IMR-90 (cell line): ENCODE measurements around the gene CD276. TPM values are rescaled to one million over a fixed set of nuclear protein-coding genes. Genes with fewer than 3 reads are reported as not detected.
A peak's percentile ranks its signal among the peaks of the same experiment; 100 is the strongest.

Experiments used
- ATAC-seq: fragments of 200-7000 bp; cut with Tn5 transposase; 2 replicates; pipeline ENCODE4 v1.9.1; 2020; ENCODE audit warnings: low read depth, mild to moderate bottlenecking, moderate library complexity
- BruUV-seq: library from RNA; stranded (reverse); fragments of 400-500 nt; replicated peaks from 2 replicates; lab custom pipeline; 2021; lab: Mats Ljungman, UMichigan
- CTCF ChIA-PET: fragments of 300-600 bp; formaldehyde crosslinking; extraction: SDS; loops from one replicate; lab custom pipeline; 2021; ENCODE audit warnings: antibody characterized with exemption; lab: Yijun Ruan, JAX
- POLR2A ChIA-PET: fragments of 300-600 bp; sonication (Branson Sonifier 250); formaldehyde crosslinking; loops from one replicate; lab custom pipeline; 2022; ENCODE audit warnings: antibody characterized with exemption; ENCODE audit not compliant: unreplicated experiment; lab: Charles Lee
- DNase-seq: peaks from one replicate; pipeline ENCODE4 v3.0.0; 2013
- H2AFZ ChIP-seq: replicated peaks from 2 replicates; pipeline ENCODE3; 2013; ENCODE audit warnings: low read length, mild to moderate bottlenecking; ENCODE audit not compliant: poor library complexity
- H2AK5ac ChIP-seq: 2 replicates; pipeline ENCODE4 v1.6.1; 2013; ENCODE audit warnings: low read depth, low read length, inconsistent platforms
- H2AK9ac ChIP-seq: replicated peaks from 2 replicates; pipeline ENCODE3; 2013; ENCODE audit warnings: mild to moderate bottlenecking, low read depth, low read length, moderate library complexity; ENCODE audit not compliant: poor library complexity
- H2BK120ac ChIP-seq: 2 replicates; pipeline ENCODE4 v1.6.1; 2013; ENCODE audit warnings: low read depth, low read length, inconsistent platforms
- H2BK15ac ChIP-seq: 3 replicates; pipeline ENCODE4 v1.6.1; 2013; ENCODE audit warnings: low read depth, low read length, inconsistent platforms
- H2BK20ac ChIP-seq: 2 replicates; pipeline ENCODE4 v1.6.1; 2013; ENCODE audit warnings: low read depth, mild to moderate bottlenecking, inconsistent platforms, low read length, moderate library complexity
- H2BK5ac ChIP-seq: 2 replicates; pipeline ENCODE4 v1.6.1; 2013; ENCODE audit warnings: mild to moderate bottlenecking, low read depth, low read length, inconsistent platforms; ENCODE audit not compliant: poor library complexity, severe bottlenecking
- H3K14ac ChIP-seq: replicated peaks from 2 replicates; pipeline ENCODE4 v1.6.1; 2013; ENCODE audit warnings: low read depth, low read length, inconsistent platforms
- H3K18ac ChIP-seq: 2 replicates; pipeline ENCODE4 v1.6.1; 2013; ENCODE audit warnings: low read depth, low read length, control low read depth
- H3K23ac ChIP-seq: 2 replicates; pipeline ENCODE4 v1.6.1; 2013; ENCODE audit warnings: low read depth, low read length, inconsistent platforms
- H3K27ac ChIP-seq: 2 replicates; pipeline ENCODE4 v1.5.1; 2013; ENCODE audit warnings: mild to moderate bottlenecking, control low read depth, low read length; ENCODE audit not compliant: insufficient read depth
- H3K27me3 ChIP-seq: 2 replicates; pipeline ENCODE4 v1.6.1; 2013; ENCODE audit warnings: low read length; ENCODE audit not compliant: control insufficient read depth, insufficient read depth
- H3K36me3 ChIP-seq: 2 replicates; pipeline ENCODE4 v1.6.1; 2013; ENCODE audit warnings: low read length, mixed read lengths; ENCODE audit not compliant: control insufficient read depth, insufficient read depth
- H3K4ac ChIP-seq: 2 replicates; pipeline ENCODE4 v1.6.1; 2013; ENCODE audit warnings: low read depth, low read length, inconsistent platforms
- H3K4me1 ChIP-seq: 2 replicates; pipeline ENCODE4 v1.6.1; 2013; ENCODE audit warnings: low read length, mixed read lengths; ENCODE audit not compliant: control insufficient read depth, insufficient read depth
- H3K4me2 ChIP-seq: 2 replicates; pipeline ENCODE4 v1.6.1; 2013; ENCODE audit warnings: low read depth, mild to moderate bottlenecking, control low read depth, low read length, moderate library complexity
- H3K4me3 ChIP-seq: 2 replicates; pipeline ENCODE4 v1.5.1; 2013; ENCODE audit warnings: low read depth, mild to moderate bottlenecking, control low read depth, low read length, moderate library complexity; ENCODE audit not compliant: insufficient read depth
- H3K56ac ChIP-seq: 2 replicates; pipeline ENCODE4 v1.6.1; 2013; ENCODE audit warnings: low read length, inconsistent platforms; ENCODE audit not compliant: insufficient read depth; ENCODE audit errors: extremely low read depth
- H3K79me1 ChIP-seq, 2 experiments: 2 replicates each; pipeline ENCODE4 v1.6.1; 2013; ENCODE audit warnings: low read length in 2 of 2, inconsistent platforms in 1 of 2, low read depth in 1 of 2
- H3K9ac ChIP-seq: 2 replicates; pipeline ENCODE4 v1.6.1; 2013; ENCODE audit warnings: low read depth, low read length, control low read depth
- H3K9me1 ChIP-seq: 2 replicates; pipeline ENCODE4 v1.6.1; 2013; ENCODE audit warnings: low read length, inconsistent platforms; ENCODE audit not compliant: insufficient read depth
- H3K9me3 ChIP-seq: 2 replicates; pipeline ENCODE4 v1.6.1; 2013; ENCODE audit warnings: low read length; ENCODE audit not compliant: control insufficient read depth, insufficient read depth
- H4K20me1 ChIP-seq: 2 replicates; pipeline ENCODE4 v1.6.1; 2013; ENCODE audit warnings: low read length, inconsistent platforms; ENCODE audit not compliant: insufficient read depth
- H4K5ac ChIP-seq: 2 replicates; pipeline ENCODE4 v1.6.1; 2013; ENCODE audit warnings: mild to moderate bottlenecking, low read depth, low read length, control low read depth
- H4K8ac ChIP-seq, 2 experiments: 2 replicates each; pipeline ENCODE4 v1.6.1; 2013; ENCODE audit warnings: low read depth in 2 of 2, low read length in 2 of 2, control low read depth in 1 of 2, inconsistent platforms in 1 of 2
- H4K91ac ChIP-seq: 2 replicates; pipeline ENCODE4 v1.6.1; 2013; ENCODE audit warnings: low read depth, low read length, inconsistent platforms; ENCODE audit not compliant: insufficient read depth
- BHLHE40 ChIP-seq: fragments of 150-350 bp; IDR thresholded peaks from 2 replicates; pipeline ENCODE4 v1.6.1; 2016; ENCODE audit warnings: mild to moderate bottlenecking, low read depth, low read length
- CEBPB ChIP-seq: IDR thresholded peaks from 2 replicates; pipeline ENCODE4 v1.6.1; 2012; ENCODE audit warnings: low read depth, low read length, improper control_type of control experiment
- CHD1 ChIP-seq: IDR thresholded peaks from 2 replicates; pipeline ENCODE4 v1.6.1; 2012; ENCODE audit warnings: low read depth, low read length, improper control_type of control experiment
- CTCF ChIP-seq: conservative IDR thresholded peaks from 2 replicates; pipeline ENCODE4 v1.5.1; 2012; ENCODE audit warnings: mild to moderate bottlenecking, low read depth, low read length, improper control_type of control experiment
- ELK1 ChIP-seq: fragments of 150-350 bp; IDR thresholded peaks from 2 replicates; pipeline ENCODE4 v1.6.1; 2016; ENCODE audit warnings: low read depth, mild to moderate bottlenecking, low read length, moderate library complexity, borderline replicate concordance
- FOS ChIP-seq: fragments of 150-350 bp; IDR thresholded peaks from 2 replicates; pipeline ENCODE4 v1.6.1; 2016; ENCODE audit warnings: low read depth, low read length
- MAFK ChIP-seq: IDR thresholded peaks from 2 replicates; pipeline ENCODE4 v1.6.1; 2012; ENCODE audit warnings: low read depth, low read length, improper control_type of control experiment
- MAZ ChIP-seq: IDR thresholded peaks from 2 replicates; pipeline ENCODE4 v1.6.1; 2012; ENCODE audit warnings: low read depth, mild to moderate bottlenecking, low read length, improper control_type of control experiment, moderate library complexity, borderline replicate concordance
- MXI1 ChIP-seq: IDR thresholded peaks from 2 replicates; pipeline ENCODE4 v1.6.1; 2012; ENCODE audit warnings: low read depth, mild to moderate bottlenecking, low read length, moderate library complexity, borderline replicate concordance
- NFE2L2 ChIP-seq: fragments of 150-350 bp; IDR thresholded peaks from 2 replicates; pipeline ENCODE4 v1.6.1; 2016; ENCODE audit warnings: low read depth, mild to moderate bottlenecking, low read length
- POLR2A ChIP-seq: IDR thresholded peaks from 2 replicates; pipeline ENCODE4 v1.6.1; 2012; ENCODE audit warnings: mild to moderate bottlenecking, low read depth, low read length
- RFX5 ChIP-seq: IDR thresholded peaks from 2 replicates; pipeline ENCODE4 v1.8.0; 2012; ENCODE audit warnings: low read depth, mild to moderate bottlenecking, low read length, moderate library complexity
- SMC3 ChIP-seq: fragments of 150-350 bp; IDR thresholded peaks from 2 replicates; pipeline ENCODE4 v1.6.1; 2016; ENCODE audit warnings: low read depth, mild to moderate bottlenecking, antibody characterized with exemption, low read length, moderate library complexity
- USF2 ChIP-seq: fragments of 150-350 bp; IDR thresholded peaks from 2 replicates; pipeline ENCODE4 v1.6.1; 2017; ENCODE audit warnings: mild to moderate bottlenecking, antibody characterized with exemption, low read length, low read depth
- WGBS, 2 experiments: methylation state at CpG; one replicate each; pipeline versions ENCODE4 v1.1.5 to v1.1.7; 2013; ENCODE audit warnings: missing lambda C conversion rate in 2 of 2; ENCODE audit not compliant: insufficient read length in 1 of 2; ENCODE audit errors: extremely low coverage in 2 of 2; 5-methylcytosine and 5-hydroxymethylcytosine counted together
- dilution Hi-C: fragments of 300-500 bp; cut with HindIII; formaldehyde crosslinking; loops from one replicate; pipeline ENCODE4 v1.14.3; 2018; ENCODE audit warnings: low sequenced_read_pairs; ENCODE audit not compliant: unreplicated experiment
- in situ Hi-C: fragments of 300-500 bp; cut with MboI; formaldehyde crosslinking; loops from 3 replicates; pipeline ENCODE4 v1.14.3; 2019; ENCODE audit warnings: low sequenced_read_pairs, inconsistent platforms, mixed read lengths
- intact Hi-C: fragments of 100-400 bp; cut with micrococcal nuclease; formaldehyde crosslinking; loops from 2 replicates; pipeline ENCODE4 v1.10.0; 2022
- polyA plus RNA-seq, 3 experiments: library from polyadenylated mRNA; depleted of rRNA; stranded (reverse); fragments of >200 nt; gene quantifications; 2 replicates each; pipeline ENCODE4 v1.2.3, GENCODE V29; 2012; ENCODE audit warnings: low replicate concordance in 1 of 3
- total RNA-seq: library from RNA; depleted of rRNA; stranded (reverse); fragments of >200 nt; gene quantifications from 2 replicates; pipeline ENCODE4 v1.2.3, GENCODE V29; 2012

Gene CD276
- total and polyA plus RNA-seq, 2 of the 4 experiments (the other 2 are of a cell fraction) = 30.8 to 149 TPM

GRCh38 chr15:73700041-73700842 lies 16.1 kb downstream of the CD276 start:
- H3K9me1 ChIP-seq = peaks cover 14% of the 10 kb centered on the region
- no peak overlapping the region for H2BK15ac ChIP-seq
- no peak overlapping the region for H4K8ac ChIP-seq
- no peak overlapping the region for H4K91ac ChIP-seq
- H2AK5ac ChIP-seq = no peak overlapping the region
- no peak overlapping the region for H3K4me3 ChIP-seq
- ATAC-seq (peak; percentile 70), DNase-seq (peak; percentile 75)
- no peak overlapping the region for H3K23ac ChIP-seq
- dilution Hi-C loops (no loop called here), in situ Hi-C loops (loop anchor here (10.0 kb wide), 1 partner anchor 395 kb away; no protein-coding TSS in a partner anchor), intact Hi-C loops (loop anchor here (2.0 to 5.0 kb wide), 4 partner anchors 23 to 418 kb away; no protein-coding TSS in a partner anchor)
- H2BK20ac ChIP-seq = no peak overlapping the region
- H3K27me3 ChIP-seq = no peaks in the 10 kb centered on the region
- H3K9me3 ChIP-seq = no peaks in the 10 kb centered on the region
- peaks cover 10% of the 10 kb centered on the region for H3K4me1 ChIP-seq
- ChIA-PET POLR2A (no interaction called here), CTCF (interaction anchor here (0.6 to 2.1 kb wide), 14 partner anchors 9 to 121 kb away, joined by 3 to 13 read pairs (median 3); partner anchors contain the start of gene NPTN)
- H3K27ac ChIP-seq = no peak overlapping the region
- no peak overlapping the region for H3K9ac ChIP-seq
- H2AFZ ChIP-seq = no peak overlapping the region
- no peak overlapping the region for H3K18ac ChIP-seq
- WGBS, 2 experiments = 72% methylated on average over 4 of the region's 13 CpGs; no CpG with 5 or more reads in 1 of the 2 experiments
- H3K4me2 ChIP-seq = no peak overlapping the region
- no peak overlapping the region for H3K56ac ChIP-seq
- H2AK9ac ChIP-seq = no peak overlapping the region
- peaks cover 30 to 85% of the 10 kb centered on the region in 2 experiments for H3K79me1 ChIP-seq
- no peak overlapping the region for H3K4ac ChIP-seq
- no peak overlapping the region for H4K5ac ChIP-seq
- H2BK5ac ChIP-seq = no peak overlapping the region
- H2BK120ac ChIP-seq = no peak overlapping the region
- BruUV-seq = no TSS peak
- peaks cover 27% of the 10 kb centered on the region for H3K36me3 ChIP-seq
- H3K14ac ChIP-seq = no peak overlapping the region
- H4K20me1 ChIP-seq = peaks cover 83% of the 10 kb centered on the region
- TF ChIP-seq BHLHE40 (no peak), POLR2A (peak; percentile 34; the same call in 1 of the 2 replicates), MXI1 (no peak), NFE2L2 (no peak), MAZ (no peak; the same call in 1 of the 2 replicates), SMC3 (peak; percentile 96), MAFK (no peak), CEBPB (no peak), RFX5 (no peak), FOS (no peak), ELK1 (no peak), CTCF (peak; percentile 97), CHD1 (no peak), USF2 (no peak)
